ENCODE measurements around the gene LENG8. TPM values are rescaled to one million over a fixed set of nuclear protein-coding genes. Genes with fewer than 3 reads are reported as not detected.
A peak's percentile ranks its signal among the peaks of the same experiment; 100 is the strongest.

Gene LENG8
- total and polyA plus RNA-seq, 2 of the 13 experiments (the other 11 are each of a cell fraction or from before 2014, with no cell fraction given), result 14.3 to 41.9 TPM

DNA sequence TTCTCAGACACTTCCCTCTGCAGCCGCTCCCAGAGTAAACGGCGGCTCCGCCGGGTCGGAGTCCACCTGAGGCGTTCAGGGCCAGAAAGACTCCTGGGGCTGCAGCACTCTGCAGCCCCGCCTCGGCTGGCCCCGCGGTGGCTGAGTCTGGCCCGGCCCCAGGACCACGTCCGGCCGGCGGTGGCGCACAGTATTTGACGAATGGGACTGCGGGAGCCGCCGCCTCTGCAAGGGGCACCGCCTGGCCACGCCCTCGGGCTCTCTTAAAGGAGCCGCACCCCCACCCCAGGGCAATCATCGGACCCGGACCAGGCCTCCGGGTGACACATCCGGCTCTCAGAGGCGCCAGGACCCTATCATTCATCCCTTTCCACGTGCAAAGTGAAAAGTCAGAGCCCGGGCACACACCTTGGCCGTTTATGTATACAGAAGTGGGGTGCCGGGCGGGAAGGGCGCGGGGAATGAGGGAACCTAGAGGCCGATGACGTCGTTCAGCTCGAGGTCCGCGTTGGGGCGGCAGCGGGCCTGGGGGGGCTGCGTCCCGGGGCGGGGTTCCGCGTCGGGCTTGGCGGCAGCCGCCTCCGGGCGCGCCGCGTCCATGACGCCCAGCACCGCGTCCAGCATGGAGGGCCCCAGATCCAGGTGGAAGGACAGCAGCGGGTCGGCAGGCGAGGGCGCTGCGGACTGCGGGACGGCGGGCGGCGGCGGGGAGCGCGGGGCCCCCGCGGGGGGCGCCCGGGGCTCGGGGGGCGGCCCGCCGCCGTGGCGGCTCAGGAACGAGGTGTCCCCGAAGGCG is 15.8 kb downstream of the LENG8 start (continued):
- TF ChIP-seq ZNF615 (CRISPR knock-in tag; IDR thresholded peaks at IDR 0.05; ENCODE audit: borderline replicate concordance) (no peak), BORCS8-MEF2B (CRISPR knock-in tag; IDR thresholded peaks at IDR 0.05) (0 out of 2 replicates have a peak, but pooled peaks have one; percentile 5), ZNF749 (CRISPR knock-in tag; IDR thresholded peaks at IDR 0.05; ENCODE audit: borderline replicate concordance) (no peak), PHF8 (CRISPR knock-in tag; IDR thresholded peaks at IDR 0.05) (peak; percentile 71), ZNF510 (CRISPR knock-in tag; IDR thresholded peaks at IDR 0.05; ENCODE audit: low read depth) (no peak), SOX5 (CRISPR knock-in tag; IDR thresholded peaks at IDR 0.05; ENCODE audit: borderline replicate concordance) (peak; percentile 44; the same call in 1 of the 2 replicates), TSC22D2 (CRISPR knock-in tag; IDR thresholded peaks at IDR 0.05; ENCODE audit: borderline replicate concordance) (no peak), KAT7 (CRISPR knock-in tag; IDR thresholded peaks at IDR 0.05; ENCODE audit: borderline replicate concordance) (no peak), ZNF264 (CRISPR knock-in tag; IDR thresholded peaks at IDR 0.05) (peak; percentile 68), HES4 (CRISPR knock-in tag; IDR thresholded peaks at IDR 0.05; ENCODE audit: borderline replicate concordance) (no peak), HOXA3 (CRISPR knock-in tag; IDR thresholded peaks at IDR 0.05) (peak; percentile 53; the same call in 1 of the 2 replicates), SAP130 (CRISPR knock-in tag; IDR thresholded peaks at IDR 0.05; ENCODE audit: low read depth) (peak; percentile 72)
- TF ChIP-seq, protein P1, sequence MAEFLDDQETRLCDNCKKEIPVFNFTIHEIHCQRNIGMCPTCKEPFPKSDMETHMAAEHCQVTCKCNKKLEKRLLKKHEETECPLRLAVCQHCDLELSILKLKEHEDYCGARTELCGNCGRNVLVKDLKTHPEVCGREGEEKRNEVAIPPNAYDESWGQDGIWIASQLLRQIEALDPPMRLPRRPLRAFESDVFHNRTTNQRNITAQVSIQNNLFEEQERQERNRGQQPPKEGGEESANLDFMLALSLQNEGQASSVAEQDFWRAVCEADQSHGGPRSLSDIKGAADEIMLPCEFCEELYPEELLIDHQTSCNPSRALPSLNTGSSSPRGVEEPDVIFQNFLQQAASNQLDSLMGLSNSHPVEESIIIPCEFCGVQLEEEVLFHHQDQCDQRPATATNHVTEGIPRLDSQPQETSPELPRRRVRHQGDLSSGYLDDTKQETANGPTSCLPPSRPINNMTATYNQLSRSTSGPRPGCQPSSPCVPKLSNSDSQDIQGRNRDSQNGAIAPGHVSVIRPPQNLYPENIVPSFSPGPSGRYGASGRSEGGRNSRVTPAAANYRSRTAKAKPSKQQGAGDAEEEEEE (CRISPR knock-in tag; IDR thresholded peaks at IDR 0.05; ENCODE audit: borderline replicate concordance), result no peak
- TF ChIP-seq, protein P2, sequence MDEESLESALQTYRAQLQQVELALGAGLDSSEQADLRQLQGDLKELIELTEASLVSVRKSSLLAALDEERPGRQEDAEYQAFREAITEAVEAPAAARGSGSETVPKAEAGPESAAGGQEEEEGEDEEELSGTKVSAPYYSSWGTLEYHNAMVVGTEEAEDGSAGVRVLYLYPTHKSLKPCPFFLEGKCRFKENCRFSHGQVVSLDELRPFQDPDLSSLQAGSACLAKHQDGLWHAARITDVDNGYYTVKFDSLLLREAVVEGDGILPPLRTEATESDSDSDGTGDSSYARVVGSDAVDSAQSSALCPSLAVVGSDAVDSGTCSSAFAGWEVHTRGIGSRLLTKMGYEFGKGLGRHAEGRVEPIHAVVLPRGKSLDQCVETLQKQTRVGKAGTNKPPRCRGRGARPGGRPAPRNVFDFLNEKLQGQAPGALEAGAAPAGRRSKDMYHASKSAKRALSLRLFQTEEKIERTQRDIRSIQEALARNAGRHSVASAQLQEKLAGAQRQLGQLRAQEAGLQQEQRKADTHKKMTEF (CRISPR knock-in tag; IDR thresholded peaks at IDR 0.05), result peak; percentile 70
- TF ChIP-seq, protein P3, sequence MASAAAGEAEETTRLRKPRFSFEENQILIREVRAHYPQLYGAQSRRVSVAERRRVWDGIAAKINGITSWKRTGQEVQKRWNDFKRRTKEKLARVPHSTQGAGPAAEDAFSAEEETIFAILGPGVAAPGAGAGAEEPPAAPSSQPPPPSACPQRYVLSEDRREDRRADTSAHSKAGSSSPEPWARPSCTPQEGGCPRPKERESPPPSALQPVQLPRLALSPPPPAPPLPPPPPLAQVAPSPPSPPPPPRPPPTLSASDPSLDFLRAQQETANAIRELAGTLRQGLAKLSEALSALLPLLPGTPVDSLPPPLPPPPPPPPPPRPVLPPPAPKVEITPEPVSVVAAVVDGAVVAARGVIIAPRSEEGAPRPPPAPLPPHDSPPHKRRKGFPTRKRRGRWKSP (CRISPR knock-in tag; IDR thresholded peaks at IDR 0.05), result peak; percentile 23; the same call in 1 of the 2 replicates
- TF ChIP-seq, protein P4, sequence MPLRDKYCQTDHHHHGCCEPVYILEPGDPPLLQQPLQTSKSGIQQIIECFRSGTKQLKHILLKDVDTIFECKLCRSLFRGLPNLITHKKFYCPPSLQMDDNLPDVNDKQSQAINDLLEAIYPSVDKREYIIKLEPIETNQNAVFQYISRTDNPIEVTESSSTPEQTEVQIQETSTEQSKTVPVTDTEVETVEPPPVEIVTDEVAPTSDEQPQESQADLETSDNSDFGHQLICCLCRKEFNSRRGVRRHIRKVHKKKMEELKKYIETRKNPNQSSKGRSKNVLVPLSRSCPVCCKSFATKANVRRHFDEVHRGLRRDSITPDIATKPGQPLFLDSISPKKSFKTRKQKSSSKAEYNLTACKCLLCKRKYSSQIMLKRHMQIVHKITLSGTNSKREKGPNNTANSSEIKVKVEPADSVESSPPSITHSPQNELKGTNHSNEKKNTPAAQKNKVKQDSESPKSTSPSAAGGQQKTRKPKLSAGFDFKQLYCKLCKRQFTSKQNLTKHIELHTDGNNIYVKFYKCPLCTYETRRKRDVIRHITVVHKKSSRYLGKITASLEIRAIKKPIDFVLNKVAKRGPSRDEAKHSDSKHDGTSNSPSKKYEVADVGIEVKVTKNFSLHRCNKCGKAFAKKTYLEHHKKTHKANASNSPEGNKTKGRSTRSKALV (CRISPR knock-in tag; IDR thresholded peaks at IDR 0.05), result peak; percentile 48; the same call in 1 of the 2 replicates
- TF ChIP-seq, protein P5, sequence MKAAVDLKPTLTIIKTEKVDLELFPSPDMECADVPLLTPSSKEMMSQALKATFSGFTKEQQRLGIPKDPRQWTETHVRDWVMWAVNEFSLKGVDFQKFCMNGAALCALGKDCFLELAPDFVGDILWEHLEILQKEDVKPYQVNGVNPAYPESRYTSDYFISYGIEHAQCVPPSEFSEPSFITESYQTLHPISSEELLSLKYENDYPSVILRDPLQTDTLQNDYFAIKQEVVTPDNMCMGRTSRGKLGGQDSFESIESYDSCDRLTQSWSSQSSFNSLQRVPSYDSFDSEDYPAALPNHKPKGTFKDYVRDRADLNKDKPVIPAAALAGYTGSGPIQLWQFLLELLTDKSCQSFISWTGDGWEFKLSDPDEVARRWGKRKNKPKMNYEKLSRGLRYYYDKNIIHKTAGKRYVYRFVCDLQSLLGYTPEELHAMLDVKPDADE (CRISPR knock-in tag; IDR thresholded peaks at IDR 0.05), result 0 out of 2 replicates have a peak, but pooled peaks have one; percentile 44
- TF ChIP-seq, protein P6, sequence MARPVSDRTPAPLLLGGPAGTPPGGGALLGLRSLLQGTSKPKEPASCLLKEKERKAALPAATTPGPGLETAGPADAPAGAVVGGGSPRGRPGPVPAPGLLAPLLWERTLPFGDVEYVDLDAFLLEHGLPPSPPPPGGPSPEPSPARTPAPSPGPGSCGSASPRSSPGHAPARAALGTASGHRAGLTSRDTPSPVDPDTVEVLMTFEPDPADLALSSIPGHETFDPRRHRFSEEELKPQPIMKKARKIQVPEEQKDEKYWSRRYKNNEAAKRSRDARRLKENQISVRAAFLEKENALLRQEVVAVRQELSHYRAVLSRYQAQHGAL (CRISPR knock-in tag; IDR thresholded peaks at IDR 0.05; ENCODE audit: not compliant biosample characterization), result no peak
- TF ChIP-seq, protein P7, sequence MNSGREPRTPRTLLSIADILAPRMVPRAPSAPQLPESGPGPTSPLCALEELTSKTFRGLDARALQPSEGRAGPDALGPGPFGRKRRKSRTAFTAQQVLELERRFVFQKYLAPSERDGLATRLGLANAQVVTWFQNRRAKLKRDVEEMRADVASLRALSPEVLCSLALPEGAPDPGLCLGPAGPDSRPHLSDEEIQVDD (CRISPR knock-in tag; IDR thresholded peaks at IDR 0.05; ENCODE audit: borderline replicate concordance), result no peak

Measured in HepG2 (cell line).